GM23338 (cell line): ENCODE results near the gene LMNA. TPM values are rescaled to one million over a fixed set of nuclear protein-coding genes. Genes with fewer than 3 reads are reported as not detected.

ENCODE experiments used
- ATAC-seq: fragments of 200-7000 bp; cut with Tn5 transposase; 3 replicates; pipeline ENCODE4 v1.9.1; 2020
- DNase-seq: peaks from one replicate; pipeline ENCODE4 v3.0.0-alpha.2; 2015; ENCODE audit warnings: low spot score
- H2AFZ ChIP-seq: fragments of 200-600 bp; sonication (generic); 2 replicates; pipeline ENCODE4 v1.8.0; 2016; ENCODE audit warnings: antibody characterized with exemption, mild to moderate bottlenecking, moderate library complexity
- H3F3A ChIP-seq: fragments of 200-600 bp; sonication (generic); replicated peaks from 2 replicates; pipeline ENCODE4 v1.8.0; 2017; ENCODE audit warnings: antibody characterized with exemption, mixed run types, low read depth
- H3K27ac ChIP-seq: fragments of 200-600 bp; sonication (generic); 2 replicates; pipeline ENCODE4 v1.6.1; 2016; ENCODE audit warnings: low read depth
- H3K27me3 ChIP-seq: fragments of 200-600 bp; sonication (generic); 2 replicates; pipeline ENCODE4 v1.8.0; 2016; ENCODE audit warnings: mild to moderate bottlenecking, mixed run types, moderate library complexity; ENCODE audit not compliant: insufficient read depth
- H3K36me3 ChIP-seq: fragments of 200-600 bp; sonication (generic); 2 replicates; pipeline ENCODE4 v1.8.0; 2016; ENCODE audit warnings: mild to moderate bottlenecking; ENCODE audit not compliant: insufficient read depth
- H3K4me1 ChIP-seq: fragments of 200-600 bp; sonication (generic); 2 replicates; pipeline ENCODE4 v1.8.0; 2016; ENCODE audit warnings: mild to moderate bottlenecking, moderate library complexity; ENCODE audit not compliant: insufficient read depth
- H3K4me2 ChIP-seq: fragments of 200-600 bp; sonication (generic); 2 replicates; pipeline ENCODE4 v1.7.1; 2017; ENCODE audit warnings: mixed run types
- H3K4me3 ChIP-seq: fragments of 200-600 bp; sonication (generic); 2 replicates; pipeline ENCODE4 v1.6.1; 2016; ENCODE audit warnings: mixed run types
- H3K79me2 ChIP-seq: fragments of 200-600 bp; sonication (generic); replicated peaks from 2 replicates; pipeline ENCODE4 v1.8.0; 2017; ENCODE audit warnings: mild to moderate bottlenecking; ENCODE audit not compliant: insufficient read depth
- H3K9me2 ChIP-seq: fragments of 200-600 bp; sonication (generic); 2 replicates; pipeline ENCODE4 v1.8.0; 2017; ENCODE audit not compliant: insufficient read depth
- H4K20me1 ChIP-seq: fragments of 200-600 bp; sonication (generic); replicated peaks from 2 replicates; pipeline ENCODE4 v1.8.0; 2017; ENCODE audit warnings: mild to moderate bottlenecking; ENCODE audit not compliant: insufficient read depth
- H3K27ac Mint-ChIP-seq: 2 replicates; pipeline ENCODE4 v1.8.0; 2020; ENCODE audit warnings: inconsistent platforms, mild to moderate bottlenecking, moderate library complexity, mixed read lengths
- H3K27me3 Mint-ChIP-seq: 3 replicates; pipeline ENCODE4 v1.8.0; 2022; ENCODE audit warnings: low read depth, mild to moderate bottlenecking, moderate library complexity, mixed read lengths, inconsistent platforms; ENCODE audit not compliant: insufficient read depth, poor library complexity
- H3K36me3 Mint-ChIP-seq: 3 replicates; pipeline ENCODE4 v1.8.0; 2021; ENCODE audit warnings: low read depth, mild to moderate bottlenecking, inconsistent platforms, moderate library complexity, mixed read lengths
- H3K4me1 Mint-ChIP-seq: 3 replicates; pipeline ENCODE4 v1.8.0; 2020; ENCODE audit warnings: mild to moderate bottlenecking, inconsistent platforms, mixed read lengths
- H3K4me3 Mint-ChIP-seq: 3 replicates; pipeline ENCODE4 v1.8.0; 2021; ENCODE audit warnings: moderate library complexity, mild to moderate bottlenecking, inconsistent platforms, mixed read lengths
- H3K9me3 Mint-ChIP-seq: 3 replicates; pipeline ENCODE4 v1.8.0; 2020; ENCODE audit warnings: moderate library complexity, mild to moderate bottlenecking, inconsistent platforms, mixed read lengths
- CREB1 ChIP-seq: fragments of 250-450 bp; sonication (Bioruptor Pico); IDR thresholded peaks from 2 replicates; pipeline ENCODE4 v1.5.0; 2020; ENCODE audit warnings: low read depth, mild to moderate bottlenecking, moderate library complexity
- EZH2 ChIP-seq: fragments of 200-600 bp; sonication (generic); IDR thresholded peaks from one replicate; pipeline ENCODE4 v1.8.0; 2017; ENCODE audit warnings: antibody characterized with exemption, mild to moderate bottlenecking, low read depth; ENCODE audit not compliant: unreplicated experiment
- EZH2phosphoT487 ChIP-seq: fragments of 200-600 bp; sonication (generic); IDR thresholded peaks from one replicate; pipeline ENCODE4 v1.8.1; 2018; ENCODE audit warnings: antibody characterized with exemption; ENCODE audit not compliant: unreplicated experiment
- JUNB ChIP-seq: IDR thresholded peaks from one replicate; pipeline ENCODE4 v1.6.1; 2016; ENCODE audit warnings: antibody characterized with exemption; ENCODE audit not compliant: unreplicated experiment
- NANOG ChIP-seq: IDR thresholded peaks from 2 replicates; pipeline ENCODE4 v1.6.1; 2016; ENCODE audit warnings: antibody characterized with exemption, borderline replicate concordance
- POLR2AphosphoS5 ChIP-seq: IDR thresholded peaks from 2 replicates; pipeline ENCODE4 v1.6.1; 2016; ENCODE audit warnings: antibody characterized with exemption, low read depth
- STAT1 ChIP-seq: IDR thresholded peaks from one replicate; pipeline ENCODE4 v1.6.1; 2016; ENCODE audit warnings: antibody characterized with exemption; ENCODE audit not compliant: unreplicated experiment
- ZNF114 ChIP-seq: fragments of 250-450 bp; sonication (Bioruptor Pico); IDR thresholded peaks from 2 replicates; pipeline ENCODE4 v1.5.0; 2020; ENCODE audit warnings: mild to moderate bottlenecking, moderate library complexity
- ZNF331 ChIP-seq: fragments of 250-450 bp; sonication (Bioruptor Pico); IDR thresholded peaks from 2 replicates; pipeline ENCODE4 v1.5.0; 2020; ENCODE audit warnings: low read depth, mild to moderate bottlenecking, moderate library complexity
- polyA plus RNA-seq: library from polyadenylated mRNA; unstranded; fragments of >200 nt; fragmentation: Nextera tagmentation; extraction: Ambion mirVana; gene quantifications from 2 replicates; pipeline ENCODE4 v1.2.1, GENCODE V29; 2016
- total RNA-seq: library from RNA; depleted of rRNA; stranded (reverse); fragments of >200 nt; shearing (Covaris generic); gene quantifications from 2 replicates; pipeline ENCODE4 v1.2.3, GENCODE V29; 2014
- TF ChIP-seq, protein P1 (sequence below): fragments of 250-450 bp; sonication (Bioruptor Pico); IDR thresholded peaks from 2 replicates; pipeline ENCODE4 v1.5.0; 2020; ENCODE audit warnings: mild to moderate bottlenecking, moderate library complexity
- TF ChIP-seq, protein P2 (sequence below), 2 experiments: fragments of 200-600 bp in 1 of 2; sonication (generic) in 1 of 2; conservative IDR thresholded peaks; 2 replicates each; pipeline versions ENCODE4 v1.5.1 to v1.6.1; 2016 to 2017; ENCODE audit warnings: antibody characterized with exemption in 2 of 2, low read depth in 2 of 2, mild to moderate bottlenecking in 2 of 2, moderate library complexity in 1 of 2
- TF ChIP-seq, protein P3 (sequence below): IDR thresholded peaks from one replicate; pipeline ENCODE4 v1.6.1; 2018; ENCODE audit warnings: antibody characterized with exemption; ENCODE audit not compliant: unreplicated experiment
- TF ChIP-seq, protein P4 (sequence below): IDR thresholded peaks from 2 replicates; pipeline ENCODE4 v1.6.1; 2016; ENCODE audit warnings: antibody characterized with exemption

LMNA gene
- total and polyA plus RNA-seq, 2 experiments from 2014 or later, result 35.5 to 56.3 TPM

DNA sequence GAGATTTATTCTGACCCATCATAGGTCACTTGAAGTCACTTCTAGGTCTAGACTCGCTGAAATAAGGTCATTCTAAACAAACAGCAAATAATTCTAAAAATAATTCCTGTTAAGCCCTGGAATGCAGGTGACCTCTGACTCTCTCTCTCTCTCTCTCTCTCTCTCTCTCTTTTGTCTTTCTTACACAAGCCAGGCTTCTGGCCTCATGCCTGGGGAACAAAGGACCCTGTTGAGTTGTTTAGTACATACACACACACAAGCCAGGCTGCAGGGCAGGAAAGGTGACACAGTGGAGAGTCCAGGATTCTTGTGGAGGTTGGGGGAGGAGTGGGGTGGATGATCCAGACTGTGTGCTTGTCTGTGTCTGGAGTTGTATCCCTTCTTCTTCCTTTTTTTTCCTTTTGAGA, 28.3 kb upstream of the LMNA start:
- peak overlapping the region; percentile 1; the same call in 1 of the 2 replicates for H3K4me2 ChIP-seq

More for the DNA sequence above, 28.3 kb upstream of the LMNA start:
- no peak overlapping the region for H2AFZ ChIP-seq
- Mint-ChIP-seq H3K27me3 (peaks cover 18% of the 10 kb centered on the region), H3K4me3 (no peak overlapping the region; the same call in 2 of the 3 replicates), H3K4me1 (peaks cover 51% of the 10 kb centered on the region), H3K27ac (no peak overlapping the region), H3K9me3 (peaks cover under 1% of the 10 kb centered on the region; the same call in 1 of the 3 replicates), H3K36me3 (peaks cover 5% of the 10 kb centered on the region; the same call in 1 of the 3 replicates)
- H3K36me3 ChIP-seq, result no peaks in the 10 kb centered on the region
- H3K27me3 ChIP-seq, result no peaks in the 10 kb centered on the region
- no peak overlapping the region for H3K4me3 ChIP-seq
- H3K9me2 ChIP-seq, result no peaks in the 10 kb centered on the region
- H4K20me1 ChIP-seq, result peaks cover 9% of the 10 kb centered on the region
- peaks cover 34% of the 10 kb centered on the region for H3K4me1 ChIP-seq
- ATAC-seq (no peak), DNase-seq (no peak)
- no peak overlapping the region for H3K27ac ChIP-seq
- H3F3A ChIP-seq, result peaks cover 30% of the 10 kb centered on the region
- TF ChIP-seq, protein P1, sequence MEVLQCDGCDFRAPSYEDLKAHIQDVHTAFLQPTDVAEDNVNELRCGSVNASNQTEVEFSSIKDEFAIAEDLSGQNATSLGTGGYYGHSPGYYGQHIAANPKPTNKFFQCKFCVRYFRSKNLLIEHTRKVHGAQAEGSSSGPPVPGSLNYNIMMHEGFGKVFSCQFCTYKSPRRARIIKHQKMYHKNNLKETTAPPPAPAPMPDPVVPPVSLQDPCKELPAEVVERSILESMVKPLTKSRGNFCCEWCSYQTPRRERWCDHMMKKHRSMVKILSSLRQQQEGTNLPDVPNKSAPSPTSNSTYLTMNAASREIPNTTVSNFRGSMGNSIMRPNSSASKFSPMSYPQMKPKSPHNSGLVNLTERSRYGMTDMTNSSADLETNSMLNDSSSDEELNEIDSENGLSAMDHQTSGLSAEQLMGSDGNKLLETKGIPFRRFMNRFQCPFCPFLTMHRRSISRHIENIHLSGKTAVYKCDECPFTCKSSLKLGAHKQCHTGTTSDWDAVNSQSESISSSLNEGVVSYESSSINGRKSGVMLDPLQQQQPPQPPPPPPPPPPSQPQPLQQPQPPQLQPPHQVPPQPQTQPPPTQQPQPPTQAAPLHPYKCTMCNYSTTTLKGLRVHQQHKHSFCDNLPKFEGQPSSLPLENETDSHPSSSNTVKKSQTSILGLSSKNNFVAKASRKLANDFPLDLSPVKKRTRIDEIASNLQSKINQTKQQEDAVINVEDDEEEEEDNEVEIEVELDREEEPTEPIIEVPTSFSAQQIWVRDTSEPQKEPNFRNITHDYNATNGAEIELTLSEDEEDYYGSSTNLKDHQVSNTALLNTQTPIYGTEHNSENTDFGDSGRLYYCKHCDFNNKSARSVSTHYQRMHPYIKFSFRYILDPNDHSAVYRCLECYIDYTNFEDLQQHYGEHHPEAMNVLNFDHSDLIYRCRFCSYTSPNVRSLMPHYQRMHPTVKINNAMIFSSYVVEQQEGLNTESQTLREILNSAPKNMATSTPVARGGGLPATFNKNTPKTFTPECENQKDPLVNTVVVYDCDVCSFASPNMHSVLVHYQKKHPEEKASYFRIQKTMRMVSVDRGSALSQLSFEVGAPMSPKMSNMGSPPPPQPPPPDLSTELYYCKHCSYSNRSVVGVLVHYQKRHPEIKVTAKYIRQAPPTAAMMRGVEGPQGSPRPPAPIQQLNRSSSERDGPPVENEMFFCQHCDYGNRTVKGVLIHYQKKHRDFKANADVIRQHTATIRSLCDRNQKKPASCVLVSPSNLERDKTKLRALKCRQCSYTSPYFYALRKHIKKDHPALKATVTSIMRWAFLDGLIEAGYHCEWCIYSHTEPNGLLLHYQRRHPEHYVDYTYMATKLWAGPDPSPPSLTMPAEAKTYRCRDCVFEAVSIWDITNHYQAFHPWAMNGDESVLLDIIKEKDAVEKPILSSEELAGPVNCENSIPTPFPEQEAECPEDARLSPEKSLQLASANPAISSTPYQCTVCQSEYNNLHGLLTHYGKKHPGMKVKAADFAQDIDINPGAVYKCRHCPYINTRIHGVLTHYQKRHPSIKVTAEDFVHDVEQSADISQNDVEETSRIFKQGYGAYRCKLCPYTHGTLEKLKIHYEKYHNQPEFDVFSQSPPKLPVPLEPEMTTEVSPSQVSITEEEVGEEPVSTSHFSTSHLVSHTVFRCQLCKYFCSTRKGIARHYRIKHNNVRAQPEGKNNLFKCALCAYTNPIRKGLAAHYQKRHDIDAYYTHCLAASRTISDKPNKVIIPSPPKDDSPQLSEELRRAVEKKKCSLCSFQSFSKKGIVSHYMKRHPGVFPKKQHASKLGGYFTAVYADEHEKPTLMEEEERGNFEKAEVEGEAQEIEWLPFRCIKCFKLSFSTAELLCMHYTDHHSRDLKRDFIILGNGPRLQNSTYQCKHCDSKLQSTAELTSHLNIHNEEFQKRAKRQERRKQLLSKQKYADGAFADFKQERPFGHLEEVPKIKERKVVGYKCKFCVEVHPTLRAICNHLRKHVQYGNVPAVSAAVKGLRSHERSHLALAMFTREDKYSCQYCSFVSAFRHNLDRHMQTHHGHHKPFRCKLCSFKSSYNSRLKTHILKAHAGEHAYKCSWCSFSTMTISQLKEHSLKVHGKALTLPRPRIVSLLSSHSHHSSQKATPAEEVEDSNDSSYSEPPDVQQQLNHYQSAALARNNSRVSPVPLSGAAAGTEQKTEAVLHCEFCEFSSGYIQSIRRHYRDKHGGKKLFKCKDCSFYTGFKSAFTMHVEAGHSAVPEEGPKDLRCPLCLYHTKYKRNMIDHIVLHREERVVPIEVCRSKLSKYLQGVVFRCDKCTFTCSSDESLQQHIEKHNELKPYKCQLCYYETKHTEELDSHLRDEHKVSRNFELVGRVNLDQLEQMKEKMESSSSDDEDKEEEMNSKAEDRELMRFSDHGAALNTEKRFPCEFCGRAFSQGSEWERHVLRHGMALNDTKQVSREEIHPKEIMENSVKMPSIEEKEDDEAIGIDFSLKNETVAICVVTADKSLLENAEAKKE, result no peak
- TF ChIP-seq POLR2AphosphoS5 (no peak), JUNB (no peak), NANOG (no peak), ZNF114 (CRISPR knock-in tag) (no peak), ZNF331 (CRISPR knock-in tag) (no peak), STAT1 (no peak), CREB1 (CRISPR knock-in tag) (no peak), EZH2 (no peak), EZH2phosphoT487 (no peak)
- TF ChIP-seq, protein P2, sequence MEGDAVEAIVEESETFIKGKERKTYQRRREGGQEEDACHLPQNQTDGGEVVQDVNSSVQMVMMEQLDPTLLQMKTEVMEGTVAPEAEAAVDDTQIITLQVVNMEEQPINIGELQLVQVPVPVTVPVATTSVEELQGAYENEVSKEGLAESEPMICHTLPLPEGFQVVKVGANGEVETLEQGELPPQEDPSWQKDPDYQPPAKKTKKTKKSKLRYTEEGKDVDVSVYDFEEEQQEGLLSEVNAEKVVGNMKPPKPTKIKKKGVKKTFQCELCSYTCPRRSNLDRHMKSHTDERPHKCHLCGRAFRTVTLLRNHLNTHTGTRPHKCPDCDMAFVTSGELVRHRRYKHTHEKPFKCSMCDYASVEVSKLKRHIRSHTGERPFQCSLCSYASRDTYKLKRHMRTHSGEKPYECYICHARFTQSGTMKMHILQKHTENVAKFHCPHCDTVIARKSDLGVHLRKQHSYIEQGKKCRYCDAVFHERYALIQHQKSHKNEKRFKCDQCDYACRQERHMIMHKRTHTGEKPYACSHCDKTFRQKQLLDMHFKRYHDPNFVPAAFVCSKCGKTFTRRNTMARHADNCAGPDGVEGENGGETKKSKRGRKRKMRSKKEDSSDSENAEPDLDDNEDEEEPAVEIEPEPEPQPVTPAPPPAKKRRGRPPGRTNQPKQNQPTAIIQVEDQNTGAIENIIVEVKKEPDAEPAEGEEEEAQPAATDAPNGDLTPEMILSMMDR (conservative IDR thresholded peaks at IDR 0.05; ENCODE audit: low read depth in 2 of 2), result no peak
- TF ChIP-seq, protein P3, sequence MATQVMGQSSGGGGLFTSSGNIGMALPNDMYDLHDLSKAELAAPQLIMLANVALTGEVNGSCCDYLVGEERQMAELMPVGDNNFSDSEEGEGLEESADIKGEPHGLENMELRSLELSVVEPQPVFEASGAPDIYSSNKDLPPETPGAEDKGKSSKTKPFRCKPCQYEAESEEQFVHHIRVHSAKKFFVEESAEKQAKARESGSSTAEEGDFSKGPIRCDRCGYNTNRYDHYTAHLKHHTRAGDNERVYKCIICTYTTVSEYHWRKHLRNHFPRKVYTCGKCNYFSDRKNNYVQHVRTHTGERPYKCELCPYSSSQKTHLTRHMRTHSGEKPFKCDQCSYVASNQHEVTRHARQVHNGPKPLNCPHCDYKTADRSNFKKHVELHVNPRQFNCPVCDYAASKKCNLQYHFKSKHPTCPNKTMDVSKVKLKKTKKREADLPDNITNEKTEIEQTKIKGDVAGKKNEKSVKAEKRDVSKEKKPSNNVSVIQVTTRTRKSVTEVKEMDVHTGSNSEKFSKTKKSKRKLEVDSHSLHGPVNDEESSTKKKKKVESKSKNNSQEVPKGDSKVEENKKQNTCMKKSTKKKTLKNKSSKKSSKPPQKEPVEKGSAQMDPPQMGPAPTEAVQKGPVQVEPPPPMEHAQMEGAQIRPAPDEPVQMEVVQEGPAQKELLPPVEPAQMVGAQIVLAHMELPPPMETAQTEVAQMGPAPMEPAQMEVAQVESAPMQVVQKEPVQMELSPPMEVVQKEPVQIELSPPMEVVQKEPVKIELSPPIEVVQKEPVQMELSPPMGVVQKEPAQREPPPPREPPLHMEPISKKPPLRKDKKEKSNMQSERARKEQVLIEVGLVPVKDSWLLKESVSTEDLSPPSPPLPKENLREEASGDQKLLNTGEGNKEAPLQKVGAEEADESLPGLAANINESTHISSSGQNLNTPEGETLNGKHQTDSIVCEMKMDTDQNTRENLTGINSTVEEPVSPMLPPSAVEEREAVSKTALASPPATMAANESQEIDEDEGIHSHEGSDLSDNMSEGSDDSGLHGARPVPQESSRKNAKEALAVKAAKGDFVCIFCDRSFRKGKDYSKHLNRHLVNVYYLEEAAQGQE, result no peak
- TF ChIP-seq, protein P4, sequence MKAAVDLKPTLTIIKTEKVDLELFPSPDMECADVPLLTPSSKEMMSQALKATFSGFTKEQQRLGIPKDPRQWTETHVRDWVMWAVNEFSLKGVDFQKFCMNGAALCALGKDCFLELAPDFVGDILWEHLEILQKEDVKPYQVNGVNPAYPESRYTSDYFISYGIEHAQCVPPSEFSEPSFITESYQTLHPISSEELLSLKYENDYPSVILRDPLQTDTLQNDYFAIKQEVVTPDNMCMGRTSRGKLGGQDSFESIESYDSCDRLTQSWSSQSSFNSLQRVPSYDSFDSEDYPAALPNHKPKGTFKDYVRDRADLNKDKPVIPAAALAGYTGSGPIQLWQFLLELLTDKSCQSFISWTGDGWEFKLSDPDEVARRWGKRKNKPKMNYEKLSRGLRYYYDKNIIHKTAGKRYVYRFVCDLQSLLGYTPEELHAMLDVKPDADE, result no peak
- H3K79me2 ChIP-seq, result peaks cover 13% of the 10 kb centered on the region
